ENCODE data around the gene PASD1.

The PASD1 gene

GRCh38 chrX:151703487-151703886 lies 140.0 kb downstream of the PASD1 start:
- DNase-seq (ENCODE audit: low read depth, low spot score): no peak
- ChIA-PET CTCF (no interaction called here), POLR2A (no interaction called here)
- TF ChIP-seq, protein P1, sequence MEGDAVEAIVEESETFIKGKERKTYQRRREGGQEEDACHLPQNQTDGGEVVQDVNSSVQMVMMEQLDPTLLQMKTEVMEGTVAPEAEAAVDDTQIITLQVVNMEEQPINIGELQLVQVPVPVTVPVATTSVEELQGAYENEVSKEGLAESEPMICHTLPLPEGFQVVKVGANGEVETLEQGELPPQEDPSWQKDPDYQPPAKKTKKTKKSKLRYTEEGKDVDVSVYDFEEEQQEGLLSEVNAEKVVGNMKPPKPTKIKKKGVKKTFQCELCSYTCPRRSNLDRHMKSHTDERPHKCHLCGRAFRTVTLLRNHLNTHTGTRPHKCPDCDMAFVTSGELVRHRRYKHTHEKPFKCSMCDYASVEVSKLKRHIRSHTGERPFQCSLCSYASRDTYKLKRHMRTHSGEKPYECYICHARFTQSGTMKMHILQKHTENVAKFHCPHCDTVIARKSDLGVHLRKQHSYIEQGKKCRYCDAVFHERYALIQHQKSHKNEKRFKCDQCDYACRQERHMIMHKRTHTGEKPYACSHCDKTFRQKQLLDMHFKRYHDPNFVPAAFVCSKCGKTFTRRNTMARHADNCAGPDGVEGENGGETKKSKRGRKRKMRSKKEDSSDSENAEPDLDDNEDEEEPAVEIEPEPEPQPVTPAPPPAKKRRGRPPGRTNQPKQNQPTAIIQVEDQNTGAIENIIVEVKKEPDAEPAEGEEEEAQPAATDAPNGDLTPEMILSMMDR (IDR thresholded peaks at IDR 0.05; ENCODE audit: insufficient read depth, low read length, missing control alignments): no peak
- no peak overlapping the region for H3K4me3 ChIP-seq (ENCODE audit: low read depth, low read length)

GRCh38 chrX:151704041-151704663 lies 140.7 kb downstream of the PASD1 start:
- ChIA-PET POLR2A (no interaction called here), CTCF (no interaction called here)
- H3K4me3 ChIP-seq (ENCODE audit: low read depth, low read length): no peak overlapping the region
- DNase-seq (ENCODE audit: low read depth, low spot score): no peak
- TF ChIP-seq, protein P1 (IDR thresholded peaks at IDR 0.05; ENCODE audit: insufficient read depth, low read length, missing control alignments): no peak

DNA sequence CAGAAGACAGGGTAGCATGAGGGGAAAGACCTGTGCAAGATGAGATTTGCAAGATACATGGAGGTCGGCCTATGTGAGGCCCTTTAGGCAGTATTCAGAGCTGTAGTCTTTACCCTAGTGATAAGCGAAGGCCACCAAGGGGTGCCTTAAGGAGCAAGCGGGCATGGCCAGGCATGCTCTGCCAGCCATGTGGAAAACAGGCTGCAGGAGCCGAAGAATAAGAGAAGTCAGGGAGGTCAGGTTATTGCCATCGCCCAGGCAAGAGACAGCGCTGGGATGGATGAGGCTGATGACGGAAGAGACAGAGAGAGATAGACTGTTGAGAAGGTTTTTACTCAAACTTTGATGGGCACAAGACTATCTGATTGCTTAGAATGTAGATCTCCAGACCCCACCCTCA lies 145.3 kb downstream of the PASD1 start:
- DNase-seq (ENCODE audit: low read depth, low spot score): no peak
- POLR2A ChIA-PET: no interaction called here
- no peak overlapping the region for H3K4me3 ChIP-seq (ENCODE audit: low read depth, low read length)
- CTCF ChIA-PET: no interaction called here
- TF ChIP-seq, protein P1 (IDR thresholded peaks at IDR 0.05; ENCODE audit: insufficient read depth, low read length, missing control alignments): no peak

DNA sequence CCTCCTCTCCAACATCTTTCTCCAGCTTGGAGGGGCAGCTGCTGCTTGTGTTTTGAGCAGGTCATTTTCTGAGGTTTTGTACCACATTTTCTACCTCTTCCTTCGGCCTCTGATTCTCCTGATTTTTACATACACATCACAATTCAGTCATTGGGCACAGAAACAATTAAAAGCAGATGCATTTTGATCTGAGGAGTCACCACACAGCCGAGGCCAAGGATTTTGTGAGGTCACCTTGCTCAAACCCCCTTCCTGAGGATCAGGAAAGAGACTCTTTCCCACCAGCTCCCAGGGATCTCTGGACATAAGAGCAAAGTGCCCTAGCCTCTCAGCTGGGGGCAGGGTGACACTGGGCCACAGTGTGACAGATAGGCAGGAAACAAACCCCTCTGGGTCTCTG lies 147.0 kb downstream of the PASD1 start:
- ChIA-PET CTCF (interaction anchor here (1.2 kb wide), 1 partner anchor 926 kb away, joined by 3 read pairs; no protein-coding TSS in a partner anchor), POLR2A (no interaction called here)
- TF ChIP-seq, protein P1 (IDR thresholded peaks at IDR 0.05; ENCODE audit: insufficient read depth, low read length, missing control alignments): no peak
- DNase-seq (ENCODE audit: low read depth, low spot score): no peak
- no peak overlapping the region for H3K4me3 ChIP-seq (ENCODE audit: low read depth, low read length)

GRCh38 chrX:151711154-151711553 lies 147.7 kb downstream of the PASD1 start:
- H3K4me3 ChIP-seq (ENCODE audit: low read depth, low read length): no peak overlapping the region
- ChIA-PET POLR2A (no interaction called here), CTCF (interaction anchor here (1.2 kb wide), 1 partner anchor 925 kb away, joined by 3 read pairs; no protein-coding TSS in a partner anchor)
- TF ChIP-seq, protein P1 (IDR thresholded peaks at IDR 0.05; ENCODE audit: insufficient read depth, low read length, missing control alignments): no peak
- no peak for DNase-seq (ENCODE audit: low read depth, low spot score)

DNA sequence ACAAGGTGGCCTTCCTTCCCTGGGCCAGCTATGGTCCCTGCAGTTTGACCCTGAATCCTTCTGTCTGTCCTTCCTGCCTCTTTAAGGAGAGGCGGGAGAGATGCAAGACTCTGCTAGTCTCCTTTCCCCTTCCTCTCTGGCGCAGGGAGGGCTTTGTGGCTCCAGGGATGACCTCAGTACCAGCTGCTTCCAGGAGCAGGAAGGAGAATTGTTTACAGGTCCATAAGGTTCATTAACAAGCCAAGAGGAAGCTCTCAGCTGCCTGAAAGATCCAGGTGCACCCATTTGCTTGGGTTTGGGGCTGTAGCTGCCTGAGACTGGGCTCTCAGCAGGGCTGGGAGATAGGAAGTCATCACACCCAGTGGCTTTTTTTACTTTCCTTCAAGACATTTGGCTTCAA lies 148.3 kb downstream of the PASD1 start:
- no peak for DNase-seq (ENCODE audit: low read depth, low spot score)
- ChIA-PET POLR2A (no interaction called here), CTCF (interaction anchor here (1.2 kb wide), 1 partner anchor 925 kb away, joined by 3 read pairs; no protein-coding TSS in a partner anchor)
- TF ChIP-seq, protein P1 (IDR thresholded peaks at IDR 0.05; ENCODE audit: insufficient read depth, low read length, missing control alignments): no peak
- H3K4me3 ChIP-seq (ENCODE audit: low read depth, low read length): no peak overlapping the region

Measured in AG04449 (cell line).